GM21528 (cell line): Measurements from ENCODE around the gene NCOA3.
"Not testable (repeated sequence)": the region's sequence is repeated elsewhere in the genome, so short reads cannot be mapped to it uniquely, and the experiment has no call there.

Experiments used
- ATAC-seq: cut with Tn5 transposase; IDR thresholded peaks from one replicate; pipeline ENCODE4 v1.9.1; 2021; ENCODE audit warnings: mild to moderate bottlenecking, moderate library complexity; ENCODE audit not compliant: unreplicated experiment, low FRiP score

NCOA3 gene

GRCh38 chr20:47501482-47502270 is at the start of gene NCOA3:
TSS of gene NCOA3 (plus strand) at chr20:47501887. CDS start at chr20:47622248, 120,361 bp downstream.
- peak; percentile 64 for ATAC-seq

DNA sequence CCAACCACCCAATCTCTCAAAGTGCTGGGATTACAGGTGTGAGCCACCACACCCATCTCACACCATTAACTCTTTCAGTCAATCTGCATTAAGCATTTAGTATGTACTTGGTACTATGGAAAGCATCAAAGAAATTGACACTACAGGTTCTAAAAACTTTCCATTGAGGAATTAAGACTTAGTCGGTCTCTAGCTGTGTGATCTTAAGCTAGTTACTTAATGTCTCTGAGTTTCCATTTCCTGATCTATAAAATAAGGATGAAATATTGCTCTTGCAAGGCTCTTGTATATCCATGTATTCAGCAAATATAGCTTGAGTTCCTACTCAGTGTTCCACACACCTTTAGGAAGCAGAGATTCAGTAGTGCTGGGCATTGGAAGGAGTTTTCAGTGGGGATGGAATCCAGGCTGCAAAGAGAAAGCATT is 48.9 kb upstream of the NCOA3 start:
- no peak for ATAC-seq

DNA sequence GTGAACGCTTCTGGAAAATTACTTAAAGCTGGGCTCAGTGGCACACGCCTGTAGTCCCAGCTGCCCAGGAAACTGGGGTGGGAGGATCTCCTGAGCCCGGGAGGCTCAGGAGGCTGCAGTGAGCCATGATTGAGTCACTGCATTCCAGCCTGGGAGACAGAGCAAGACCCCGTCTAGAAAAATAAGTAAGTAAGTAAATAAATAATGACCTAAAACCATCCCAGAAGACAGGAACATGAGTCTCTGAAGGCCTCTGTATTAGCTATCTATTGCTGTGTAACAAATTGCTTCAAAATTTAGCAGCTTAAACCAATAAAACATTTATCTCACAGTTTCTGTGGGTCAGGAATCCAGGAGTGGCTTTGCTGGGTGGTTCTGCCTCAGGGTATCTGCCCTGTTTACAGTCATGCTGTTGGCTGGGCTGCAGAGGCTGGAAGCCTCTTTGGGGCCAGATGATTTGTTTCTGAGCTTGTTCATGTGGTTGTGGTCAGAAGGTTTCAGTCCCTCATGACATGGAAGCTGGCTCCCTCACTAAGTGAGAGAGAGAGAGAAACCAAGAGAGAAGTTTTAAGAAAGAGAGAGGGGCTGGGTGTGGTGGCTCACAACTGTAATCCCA is 48.4 kb upstream of the NCOA3 start:
- ATAC-seq, result peak; percentile 69

- ATAC-seq, result no peak
Observed at GRCh38 chr20:47454298-47455132, 47.2 kb upstream of the NCOA3 start.

DNA sequence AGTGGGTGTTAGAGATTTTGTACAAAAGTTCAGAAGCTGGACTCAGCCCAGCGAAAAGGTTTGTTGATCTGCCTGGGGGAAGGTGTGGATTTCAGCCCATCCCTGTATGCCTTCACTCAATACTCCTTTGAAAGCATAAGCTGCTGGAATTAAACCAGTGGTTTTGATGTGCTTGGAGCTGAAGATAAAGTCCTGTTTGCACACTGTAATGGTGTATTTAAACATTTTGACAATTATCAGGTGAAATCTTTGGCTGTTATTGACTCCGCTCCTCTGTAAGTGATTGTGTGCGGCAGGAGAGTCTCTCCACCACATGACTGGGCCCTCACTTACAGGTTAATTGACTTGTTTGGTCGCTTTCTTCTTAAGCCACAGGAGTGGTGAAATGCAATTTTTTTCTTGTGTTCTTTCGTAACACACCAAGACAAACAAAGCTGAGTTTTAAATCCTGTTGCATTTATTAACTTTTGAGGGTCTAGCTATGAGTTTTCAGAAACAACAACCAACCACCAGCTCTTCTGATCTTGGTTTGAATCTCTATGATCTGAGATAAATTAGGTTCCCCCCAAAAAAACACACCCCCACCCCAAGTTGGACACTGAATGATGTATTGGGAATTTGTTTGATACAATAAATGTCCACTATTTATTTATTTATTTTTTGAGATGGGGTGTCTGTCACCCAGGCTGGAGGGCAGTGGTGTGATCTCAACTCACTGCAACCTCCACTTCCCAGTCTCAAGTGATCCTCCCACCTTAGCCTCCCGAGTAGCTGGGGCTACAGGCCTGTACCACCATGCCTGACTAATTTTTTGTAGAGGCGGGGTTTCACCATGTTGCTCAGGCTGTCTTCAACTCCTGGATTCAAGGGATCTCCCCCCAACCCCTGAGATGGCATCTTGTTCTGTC is 46.3 kb upstream of the NCOA3 start:
- no peak for ATAC-seq

GRCh38 chr20:47456041-47456537 is 45.6 kb upstream of the NCOA3 start:
- ATAC-seq, result no peak

GRCh38 chr20:47456952-47457724 is 44.5 kb upstream of the NCOA3 start:
- no peak for ATAC-seq

GRCh38 chr20:47458280-47459050 is 43.2 kb upstream of the NCOA3 start:
- ATAC-seq, result not testable (repeated sequence)

GRCh38 chr20:47459344-47460073 is 42.2 kb upstream of the NCOA3 start:
- ATAC-seq, result no peak

GRCh38 chr20:47460761-47461112 is 41.0 kb upstream of the NCOA3 start:
- ATAC-seq, result not testable (repeated sequence)

GRCh38 chr20:47461120-47461685 is 40.5 kb upstream of the NCOA3 start:
- no peak for ATAC-seq

DNA sequence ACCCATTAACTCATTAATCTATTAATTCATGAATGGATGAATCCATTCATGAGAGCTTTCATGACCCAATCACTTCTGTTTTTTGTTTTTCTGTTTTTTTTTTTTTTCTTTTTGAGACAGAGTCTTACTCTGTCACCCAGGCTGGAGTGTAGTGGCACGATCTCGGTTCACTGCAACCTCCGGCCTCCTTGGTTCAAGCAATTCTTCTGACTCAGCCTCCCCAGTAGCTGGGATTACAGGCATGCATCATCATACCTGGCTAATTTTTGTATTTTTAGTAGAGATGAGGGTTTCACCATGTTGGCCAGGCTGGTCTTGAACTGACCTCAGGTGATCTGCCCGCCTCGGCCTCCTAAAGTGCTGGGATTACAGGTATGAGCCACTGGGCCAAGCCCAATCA is 39.8 kb upstream of the NCOA3 start:
- ATAC-seq, result not testable (repeated sequence)

GRCh38 chr20:47464380-47465101 is 37.1 kb upstream of the NCOA3 start:
- no peak for ATAC-seq

- ATAC-seq, result no peak
Observed at GRCh38 chr20:47465335-47466090, 36.2 kb upstream of the NCOA3 start.

GRCh38 chr20:47466213-47466612 is 35.5 kb upstream of the NCOA3 start:
- ATAC-seq, result no peak
